ENCODE data around the gene SPDYE4. TPM values are rescaled to one million over a fixed set of nuclear protein-coding genes. Genes with fewer than 3 reads are reported as not detected.
"Not testable (repeated sequence)": the region's sequence is repeated elsewhere in the genome, so short reads cannot be mapped to it uniquely, and the experiment has no call there.

Gene SPDYE4
- polyA plus RNA-seq (ENCODE audit: insufficient read length in 10 of 10), result under 1 TPM in 1 of 10 donors, not detected in 9; 0.62 TPM
- long read RNA-seq, donor 1, result 0 reads
- long read RNA-seq, donor 2, result 0 reads
- long read RNA-seq, donor 3, result 0 reads
- long read RNA-seq, donor 4, result 0 reads
- long read RNA-seq, donor 5, result 0 reads
- long read RNA-seq, donor 6, result 0 reads
- long read RNA-seq, donor 7, result 0 reads
- long read RNA-seq, donor 8, result 0 reads
- long read RNA-seq, donor 9, result 0 reads

DNA sequence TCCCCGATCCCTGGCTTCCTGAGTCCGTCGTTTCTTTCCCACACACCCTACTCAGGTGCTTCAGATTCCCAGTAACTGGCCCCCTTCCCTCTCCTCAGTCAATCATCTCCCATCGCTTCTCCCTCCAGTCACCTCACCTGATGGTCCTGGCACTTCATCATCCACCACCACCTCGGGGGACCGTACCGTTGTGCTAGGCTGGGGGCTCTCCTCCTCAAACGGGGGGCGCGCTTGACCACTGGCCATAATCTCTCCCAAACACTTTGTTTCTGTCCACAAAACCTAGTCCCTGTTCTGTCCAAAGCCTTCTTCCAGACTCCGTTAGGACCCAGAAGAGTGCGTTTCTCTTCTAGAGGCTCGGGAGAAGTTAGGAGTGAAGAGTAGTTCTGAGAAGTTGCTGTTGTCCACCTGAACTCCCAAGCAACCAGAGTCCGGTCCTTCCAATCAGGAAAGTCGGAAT, at the start of gene SPDYE4:
TSS of gene SPDYE4 (minus strand) at position 410 of the 460 bp plus-strand sequence. CDS start at position 246, 164 bp downstream.
- no peak for DNase-seq

DNA sequence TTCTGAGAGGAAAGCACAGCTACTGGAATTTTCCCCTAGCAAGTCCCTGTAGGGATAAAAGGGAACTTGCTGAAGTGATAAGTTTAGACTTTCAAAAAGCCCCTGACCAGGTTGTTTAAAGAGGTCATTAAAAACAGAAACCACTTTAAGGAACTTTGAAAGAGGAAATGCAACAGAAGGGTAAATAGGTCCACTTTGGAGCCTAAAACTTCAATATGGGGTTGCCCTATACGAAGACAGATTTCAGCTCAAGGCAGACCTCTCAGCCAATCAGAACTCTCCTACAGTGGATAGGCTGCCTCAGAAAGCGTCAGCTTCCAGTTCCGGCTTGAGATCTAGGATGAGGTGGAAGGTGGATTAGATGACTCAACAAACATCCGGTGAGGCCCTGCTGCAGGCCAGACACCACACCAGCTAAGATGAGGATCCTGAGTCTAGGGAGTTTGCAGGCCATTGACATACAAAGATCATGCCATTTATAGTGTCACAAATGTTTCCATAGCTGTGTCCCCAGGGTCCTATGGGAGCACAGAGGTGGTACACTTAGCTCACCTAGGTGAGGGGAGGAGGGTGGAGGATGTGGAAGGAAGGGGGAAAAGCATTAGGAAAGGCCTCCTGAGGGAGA, 48.7 kb upstream of the SPDYE4 start:
- DNase-seq, result peak in 1 of 3 donors; percentile 41

- no peak for DNase-seq
Observed at GRCh38 chr17:8806253-8806925, 48.0 kb upstream of the SPDYE4 start.

GRCh38 chr17:8805396-8805795, 47.0 kb upstream of the SPDYE4 start:
- DNase-seq, result not testable (repeated sequence)

DNA sequence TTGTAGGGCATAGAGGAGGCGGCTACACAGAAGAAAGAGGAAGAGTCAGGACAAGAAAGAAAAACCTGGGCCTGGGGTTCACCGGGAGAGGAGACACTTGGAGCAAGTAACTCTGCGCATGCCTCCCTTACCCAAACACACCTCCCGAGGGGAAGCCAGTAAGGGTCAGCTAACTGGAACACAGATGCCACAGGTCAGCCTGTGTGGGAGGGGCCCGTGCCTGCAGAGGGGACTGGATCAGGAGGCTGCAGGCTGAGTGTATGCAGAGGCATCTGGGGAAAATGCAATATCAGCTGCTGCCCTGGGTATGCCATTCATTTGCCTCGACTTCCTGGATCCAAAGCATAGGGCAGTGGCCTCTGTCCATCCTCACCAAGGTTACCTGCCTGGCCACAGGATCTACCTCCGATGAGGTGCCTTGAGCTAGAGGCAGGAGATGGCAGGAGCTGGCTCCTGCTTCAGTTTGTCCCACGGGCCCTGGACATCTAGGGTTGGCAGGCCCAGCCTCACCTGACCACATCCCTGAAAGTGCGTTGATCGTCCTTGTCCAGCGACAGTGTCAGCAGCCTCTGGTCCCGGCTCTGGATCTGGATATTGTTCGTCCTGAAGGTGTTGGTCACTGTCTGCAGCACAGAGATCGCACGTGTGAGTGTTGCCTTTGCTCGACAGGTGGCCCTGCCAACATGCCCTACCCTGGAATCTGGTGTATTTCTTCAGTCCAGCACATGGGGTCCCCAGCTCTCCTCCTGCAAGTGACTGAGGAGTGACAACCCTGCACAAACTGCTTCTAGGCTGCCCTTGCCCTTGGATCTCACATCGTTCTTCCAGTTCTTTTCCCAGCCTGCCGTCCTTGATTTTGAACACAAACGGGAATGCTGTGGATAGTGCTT, 45.4 kb upstream of the SPDYE4 start:
- no peak for DNase-seq

DNA sequence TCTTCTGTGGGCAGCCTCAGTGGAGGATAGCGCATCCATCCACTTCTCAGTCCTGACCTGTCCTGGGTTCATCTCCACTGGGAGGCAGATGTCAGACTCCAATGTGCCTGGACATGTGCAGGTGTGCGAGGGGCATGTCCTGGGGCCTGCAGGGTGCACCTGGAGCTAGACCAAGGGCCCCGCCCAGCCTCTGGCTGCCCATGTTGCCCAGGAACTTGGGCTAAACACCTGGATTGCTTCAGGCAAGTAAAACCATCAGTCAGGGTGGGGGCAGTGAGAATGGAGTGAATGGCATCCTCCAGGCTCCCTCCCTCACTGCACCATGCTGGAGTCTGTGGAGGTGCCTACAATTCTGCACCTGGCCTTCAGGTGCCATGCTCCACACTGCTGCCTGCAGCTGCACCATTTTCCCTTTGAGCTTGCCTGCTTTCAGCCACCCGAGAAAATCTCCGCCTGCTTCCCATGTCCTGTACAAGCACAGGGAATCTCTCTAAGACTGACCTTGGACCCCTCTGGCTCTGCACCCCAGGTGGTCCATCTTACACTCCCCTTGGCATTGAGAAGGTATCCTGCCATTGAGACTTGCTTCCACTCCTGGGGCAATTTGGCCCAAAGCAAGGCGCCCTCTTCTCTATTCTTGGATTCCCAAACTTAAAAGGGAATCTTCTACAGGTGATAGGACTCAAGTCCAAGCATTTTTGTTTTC, 42.9 kb upstream of the SPDYE4 start:
- no peak for DNase-seq

GRCh38 chr17:8800656-8801055, 42.3 kb upstream of the SPDYE4 start:
- no peak for DNase-seq

GRCh38 chr17:8799570-8800212, 41.3 kb upstream of the SPDYE4 start:
- peak in 1 of 3 donors; percentile 40 for DNase-seq

DNA sequence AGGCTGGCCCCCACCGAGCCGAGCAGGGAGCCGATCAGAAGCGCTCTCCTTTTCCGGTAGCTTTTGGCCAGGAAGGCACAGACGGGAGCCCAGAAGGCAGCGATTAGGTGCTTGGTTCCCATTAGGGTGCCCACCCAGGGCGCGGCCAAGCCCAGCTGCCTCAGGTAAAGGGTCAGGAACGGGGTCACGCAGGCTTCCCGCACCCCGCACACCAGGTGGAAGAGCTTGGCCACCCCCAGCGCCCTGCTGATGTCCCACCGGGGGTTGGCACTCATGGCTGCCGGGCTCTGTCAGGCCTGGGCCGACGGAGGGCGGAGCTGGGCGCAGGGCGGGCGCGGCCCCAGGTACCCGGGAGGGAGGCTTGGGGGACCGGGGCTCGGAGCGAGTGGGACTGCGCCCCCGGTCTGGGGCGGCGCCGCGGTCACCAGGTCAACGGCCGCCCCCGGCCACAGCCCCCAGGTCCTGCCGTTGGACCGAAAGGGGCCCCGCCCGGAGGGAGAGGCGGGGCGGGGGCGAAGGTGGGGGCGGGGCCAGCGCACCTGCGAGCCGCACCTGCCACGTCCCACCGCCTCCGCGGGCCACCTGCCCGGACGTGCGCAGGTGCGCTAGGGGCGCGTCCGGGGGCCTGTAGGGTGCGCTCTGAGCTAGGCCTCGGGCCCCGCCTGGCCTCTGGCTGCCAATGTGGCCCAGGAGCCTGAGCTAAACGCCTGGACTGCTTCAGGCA, 40.7 kb upstream of the SPDYE4 start, which contains the start of gene MFSD6L:
TSS of gene MFSD6L (minus strand) at position 520 of the 724 bp plus-strand sequence. CDS start at position 275, 245 bp downstream.
- DNase-seq, result no peak

DNA sequence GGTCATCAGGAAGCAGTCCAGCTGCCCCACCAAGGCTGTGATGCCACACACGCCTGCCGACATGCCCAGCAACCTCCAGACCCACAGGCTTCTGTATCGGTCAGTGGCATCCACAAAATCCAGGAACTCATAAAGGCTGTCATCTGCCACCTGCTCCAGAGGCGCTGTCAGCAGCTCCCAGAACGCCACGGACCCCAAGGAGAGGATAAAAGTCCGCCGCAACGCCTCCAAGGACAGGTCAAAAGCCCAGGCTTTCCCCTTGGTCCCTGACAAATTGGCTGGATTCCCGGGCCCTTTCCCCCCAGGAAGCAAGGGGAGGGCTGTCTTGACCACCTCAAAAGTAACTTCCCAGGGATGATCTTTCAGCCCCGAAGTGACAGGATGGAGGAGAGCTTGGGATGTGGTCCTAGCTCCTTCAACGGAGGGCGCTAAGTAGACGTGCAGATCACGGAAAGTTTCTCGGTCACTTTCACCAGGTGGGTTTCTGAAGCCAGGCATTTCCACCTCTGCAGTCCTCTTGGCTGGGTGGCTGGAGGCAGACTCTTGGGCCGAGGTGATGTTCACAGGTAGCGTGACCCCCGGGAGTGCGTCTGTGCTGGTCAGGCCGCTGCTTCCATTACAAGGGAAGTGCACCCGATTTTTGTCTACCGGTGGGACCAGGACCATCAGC, 40.0 kb upstream of the SPDYE4 start:
- no peak for DNase-seq

DNA sequence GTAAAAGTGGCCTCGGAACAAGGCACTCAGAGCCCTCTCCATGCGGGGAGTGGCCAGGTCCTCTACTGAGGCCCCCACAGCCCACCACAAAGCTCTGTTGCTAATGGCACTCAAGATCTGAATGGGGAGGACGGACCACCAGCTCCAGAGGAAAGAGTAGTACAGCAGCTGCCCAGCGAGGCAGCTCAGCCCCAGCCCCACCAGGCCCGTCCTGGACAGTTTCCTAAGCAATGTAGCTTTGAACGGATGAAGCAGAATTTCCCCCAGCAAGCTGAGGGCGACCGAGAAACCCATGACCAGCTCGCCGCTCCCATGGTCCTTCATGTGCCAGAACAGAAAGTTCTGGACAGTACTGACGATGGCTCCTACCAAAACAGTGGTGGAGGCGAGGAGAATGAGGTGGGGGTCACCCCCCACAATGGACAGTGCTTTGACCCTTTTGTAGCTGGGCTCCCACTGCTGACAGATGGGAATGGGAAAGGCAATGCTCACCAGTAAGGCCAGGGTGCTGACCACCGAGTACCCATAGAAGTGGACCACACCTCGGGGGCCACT, 39.4 kb upstream of the SPDYE4 start:
- no peak for DNase-seq

DNA sequence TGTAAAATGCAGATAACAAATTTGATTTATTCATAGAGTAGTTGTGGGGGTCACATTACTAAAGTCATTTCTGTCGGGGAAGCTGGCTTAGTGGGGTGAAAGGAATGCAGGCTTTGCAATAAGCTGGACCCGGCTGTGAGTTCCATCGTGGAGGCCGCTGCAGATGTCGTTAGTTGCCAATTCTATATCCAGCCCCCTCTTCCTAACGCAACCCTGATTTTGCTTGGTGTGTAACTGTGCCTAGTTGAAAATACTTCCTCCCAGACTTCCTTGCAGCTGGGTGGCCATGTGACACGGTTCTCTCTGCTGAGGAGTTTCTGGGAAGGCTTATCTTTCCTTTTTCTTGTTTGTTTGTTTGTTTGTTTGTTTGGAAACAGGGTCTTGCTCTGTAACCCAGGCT, 36.3 kb upstream of the SPDYE4 start:
- peak in 1 of 3 donors; percentile 15 for DNase-seq

GRCh38 chr17:8793649-8794048, 35.3 kb upstream of the SPDYE4 start:
- DNase-seq, result no peak

DNA sequence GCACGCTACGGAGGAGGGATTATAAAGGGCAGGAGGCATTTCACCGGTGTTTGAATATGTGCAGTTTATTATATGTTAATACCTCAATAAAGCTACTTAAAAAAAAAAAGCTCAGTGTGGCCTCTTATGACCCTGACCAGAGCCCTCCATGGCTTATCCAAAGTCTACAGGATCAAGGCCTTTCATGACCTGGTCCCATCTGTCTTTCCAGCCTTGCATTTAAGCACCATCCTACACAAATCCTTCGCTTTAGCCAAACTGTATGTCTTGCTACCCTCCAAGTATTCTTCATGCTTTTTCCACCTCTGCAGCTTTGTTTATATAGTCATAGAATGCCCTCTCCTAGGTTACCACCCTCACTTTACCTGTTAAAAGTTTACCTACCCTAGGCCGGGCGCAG, 34.3 kb upstream of the SPDYE4 start:
- DNase-seq, result no peak

DNA sequence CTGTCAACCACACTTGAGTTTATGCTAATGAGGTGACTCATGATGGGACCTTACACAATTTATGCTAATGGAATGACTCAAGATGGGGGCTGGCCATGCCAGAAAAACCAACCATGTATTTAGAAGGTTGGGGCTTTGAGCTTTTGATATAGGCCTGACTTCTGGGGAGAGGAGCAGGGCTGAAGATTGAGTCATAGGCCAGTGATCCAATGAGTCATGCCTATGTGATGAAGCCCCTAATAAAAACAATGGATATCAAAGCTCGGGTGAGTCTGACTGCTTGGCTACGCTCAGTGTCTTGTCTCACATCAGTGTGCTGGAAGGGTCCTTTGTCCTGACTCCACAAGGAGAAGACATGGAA, 33.5 kb upstream of the SPDYE4 start:
- peak in 1 of 3 donors; percentile 62 for DNase-seq

DNA sequence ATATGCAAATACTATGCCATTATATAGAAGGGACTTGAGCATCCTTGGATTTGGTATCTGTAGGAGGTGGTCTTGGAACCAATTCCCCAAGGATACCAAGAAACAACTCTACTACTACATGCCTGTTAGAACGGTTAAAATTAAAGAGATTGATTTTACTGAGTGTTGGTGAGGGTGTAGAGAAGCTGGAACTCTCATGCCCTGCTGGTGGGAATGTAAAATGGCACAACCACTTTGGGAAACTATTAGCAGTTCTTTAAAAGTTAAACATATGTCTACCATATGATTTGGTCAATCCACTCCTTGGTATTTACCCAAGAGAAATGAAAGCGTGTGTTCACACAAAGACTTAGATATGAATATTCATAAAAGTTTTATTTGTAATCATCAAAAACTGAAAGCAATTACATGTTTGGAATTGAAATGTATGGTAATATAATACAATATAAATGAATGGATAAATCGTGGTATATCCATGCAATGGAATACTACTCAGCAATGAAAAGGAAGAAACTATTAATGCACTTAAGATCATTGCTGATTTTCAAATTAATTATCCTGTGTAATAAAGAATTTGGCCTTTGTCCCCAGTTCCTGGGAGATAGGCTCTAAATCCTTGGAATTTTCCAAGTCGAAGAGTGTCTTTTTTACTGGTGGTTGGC, 33.0 kb upstream of the SPDYE4 start:
- no peak for DNase-seq

- DNase-seq, result no peak
Observed at GRCh38 chr17:8789743-8790142, 31.4 kb upstream of the SPDYE4 start.

- DNase-seq, result no peak
Observed at GRCh38 chr17:8788998-8789397, 30.7 kb upstream of the SPDYE4 start.
